Sigmoid colon (tissue), 7 donors: ENCODE results near the gene SLC20A1. TPM values are rescaled to one million over a fixed set of nuclear protein-coding genes. Genes with fewer than 3 reads are reported as not detected.

Source experiments
- DNase-seq: peaks from one replicate; pipeline ENCODE4 v3.0.0-alpha.2; 2019
- H3K27ac ChIP-seq, 4 donors: fragments of 200-600 bp; sonication (generic); one replicate each; pipeline ENCODE4 v1.5.1; 2016 to 2019; ENCODE audit warnings: mild to moderate bottlenecking in 1 of 4
- H3K27me3 ChIP-seq, 3 donors: fragments of 200-600 bp; sonication (generic); one replicate each; pipeline ENCODE4 v1.5.1; 2019; ENCODE audit warnings: mild to moderate bottlenecking in 1 of 3
- H3K36me3 ChIP-seq, 4 donors: fragments of 200-600 bp; sonication (generic); one replicate each; pipeline ENCODE4 v1.5.1; 2016 to 2019
- H3K4me1 ChIP-seq, 4 donors: fragments of 200-600 bp; sonication (generic); one replicate each; pipeline ENCODE4 v1.5.1; 2017 to 2019
- H3K4me3 ChIP-seq, 4 donors: fragments of 200-600 bp; sonication (generic); one replicate each; pipeline ENCODE4 v1.5.1; 2017 to 2019; ENCODE audit warnings: mild to moderate bottlenecking in 2 of 4, moderate library complexity in 1 of 4
- H3K9me3 ChIP-seq, 4 donors: fragments of 200-600 bp in 3 of 4; sonication (generic) in 3 of 4; one replicate each; pipeline versions ENCODE4 v1.5.1 to v1.6.1; 2013 to 2019
- EP300 ChIP-seq, 4 donors: sonication (generic); formaldehyde crosslinking; IDR thresholded peaks; one replicate each; pipeline ENCODE4 v1.6.1; 2017; ENCODE audit warnings: antibody characterized with exemption in 4 of 4
- POLR2A ChIP-seq, 2 donors: fragments of 450-650 bp; IDR thresholded peaks; one replicate each; pipeline ENCODE4 v1.6.1; 2016; ENCODE audit warnings: antibody characterized with exemption in 2 of 2, mild to moderate bottlenecking in 2 of 2, moderate library complexity in 2 of 2
- POLR2AphosphoS5 ChIP-seq, 4 donors: sonication (generic); formaldehyde crosslinking; IDR thresholded peaks; one replicate each; pipeline ENCODE4 v1.6.1; 2017; ENCODE audit warnings: antibody characterized with exemption in 4 of 4
- WGBS, 2 donors: extraction: QIAGEN DNeasy Blood & Tissue Kit; methylation state at CpG; one replicate each; pipeline ENCODE4 v1.1.7; 2013; 5-methylcytosine and 5-hydroxymethylcytosine counted together
- intact Hi-C: fragments of 100-400 bp; cut with DNase I; formaldehyde crosslinking; loops from one replicate; pipeline ENCODE4 v1.15.1; 2023
- polyA plus RNA-seq, 3 donors: library from polyadenylated mRNA; stranded (reverse); fragments of 200-250 nt; gene quantifications; one replicate each; pipeline ENCODE4 v1.2.3, GENCODE V29; 2013
- total RNA-seq, 4 donors: library from RNA; depleted of rRNA; stranded (reverse); fragments of >200 nt; gene quantifications; one replicate each; pipeline ENCODE4 v1.1.0, GENCODE V29; 2016
- TF ChIP-seq, protein P1 (sequence below), 4 experiments: fragments of 450-650 bp in 3 of 4; fragments of 200-600 bp in 1 of 4; IDR thresholded peaks; one replicate each; pipeline ENCODE4 v1.5.1; 2016 to 2019; ENCODE audit warnings: antibody characterized with exemption in 4 of 4, mild to moderate bottlenecking in 3 of 4, moderate library complexity in 2 of 4
- donor health status: healthy with polysubstance abuse.
- donor health status: Bipolar disorder and iron deficiency.
- donor health status: healthy.

Gene SLC20A1
- total and polyA plus RNA-seq, 7 donors: 11.4 to 34.9 (median 18.0) TPM

GRCh38 chr2:112602917-112603316 lies 42.8 kb upstream of the SLC20A1 start:
- no peaks in the 10 kb centered on the region for H3K9me3 ChIP-seq
- WGBS, 2 donors: 96 to 97% methylated on average over 3 of the region's 3 CpGs

GRCh38 chr2:112603731-112604130 lies 42.0 kb upstream of the SLC20A1 start:
- Histone ChIP-seq H3K36me3 (no peaks in the 10 kb centered on the region), H3K4me3 (no peak overlapping the region), H3K9me3 (no peaks in the 10 kb centered on the region), H3K27me3 (no peaks in the 10 kb centered on the region), H3K4me1 (peaks cover 0 to 11% (median 7%) of the 10 kb centered on the region in 4 donors), H3K27ac (no peak overlapping the region)
- intact Hi-C loops: no loop called here
- TF ChIP-seq POLR2AphosphoS5 (IDR thresholded peaks at IDR 0.05) (no peak), POLR2A (IDR thresholded peaks at IDR 0.05) (no peak), EP300 (IDR thresholded peaks at IDR 0.05) (no peak)
- TF ChIP-seq, protein P1, sequence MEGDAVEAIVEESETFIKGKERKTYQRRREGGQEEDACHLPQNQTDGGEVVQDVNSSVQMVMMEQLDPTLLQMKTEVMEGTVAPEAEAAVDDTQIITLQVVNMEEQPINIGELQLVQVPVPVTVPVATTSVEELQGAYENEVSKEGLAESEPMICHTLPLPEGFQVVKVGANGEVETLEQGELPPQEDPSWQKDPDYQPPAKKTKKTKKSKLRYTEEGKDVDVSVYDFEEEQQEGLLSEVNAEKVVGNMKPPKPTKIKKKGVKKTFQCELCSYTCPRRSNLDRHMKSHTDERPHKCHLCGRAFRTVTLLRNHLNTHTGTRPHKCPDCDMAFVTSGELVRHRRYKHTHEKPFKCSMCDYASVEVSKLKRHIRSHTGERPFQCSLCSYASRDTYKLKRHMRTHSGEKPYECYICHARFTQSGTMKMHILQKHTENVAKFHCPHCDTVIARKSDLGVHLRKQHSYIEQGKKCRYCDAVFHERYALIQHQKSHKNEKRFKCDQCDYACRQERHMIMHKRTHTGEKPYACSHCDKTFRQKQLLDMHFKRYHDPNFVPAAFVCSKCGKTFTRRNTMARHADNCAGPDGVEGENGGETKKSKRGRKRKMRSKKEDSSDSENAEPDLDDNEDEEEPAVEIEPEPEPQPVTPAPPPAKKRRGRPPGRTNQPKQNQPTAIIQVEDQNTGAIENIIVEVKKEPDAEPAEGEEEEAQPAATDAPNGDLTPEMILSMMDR (IDR thresholded peaks at IDR 0.05): no peak
- 86 to 92% methylated on average over 2 of the region's 2 CpGs for WGBS, 2 donors
- no peak for DNase-seq

More at GRCh38 chr2:112602917-112603316, 42.8 kb upstream of the SLC20A1 start:
- TF ChIP-seq EP300 (IDR thresholded peaks at IDR 0.05): no peak
- TF ChIP-seq POLR2AphosphoS5 (IDR thresholded peaks at IDR 0.05): no peak
- no peak for TF ChIP-seq POLR2A (IDR thresholded peaks at IDR 0.05)
- TF ChIP-seq, protein P1 (IDR thresholded peaks at IDR 0.05): no peak
- intact Hi-C loops: no loop called here
- no peak overlapping the region for H3K4me3 ChIP-seq
- no peaks in the 10 kb centered on the region for H3K27me3 ChIP-seq
- no peak overlapping the region for H3K27ac ChIP-seq
- DNase-seq: peak; percentile 9
- peaks cover 0 to 11% (median 7%) of the 10 kb centered on the region in 4 donors for H3K4me1 ChIP-seq
- H3K36me3 ChIP-seq: no peaks in the 10 kb centered on the region

GRCh38 chr2:112604952-112605351 lies 40.8 kb upstream of the SLC20A1 start:
- peak; percentile 13 for DNase-seq
- intact Hi-C loops: no loop called here
- no peak overlapping the region for H3K4me3 ChIP-seq

GRCh38 chr2:112605926-112606325 lies 39.8 kb upstream of the SLC20A1 start:
- intact Hi-C loops: no loop called here
- Histone ChIP-seq H3K4me3 (no peak overlapping the region), H3K9me3 (no peaks in the 10 kb centered on the region), H3K27ac (no peak overlapping the region), H3K27me3 (no peaks in the 10 kb centered on the region), H3K4me1 (no peaks in the 10 kb centered on the region), H3K36me3 (no peaks in the 10 kb centered on the region)
- DNase-seq: peak; percentile 35
- WGBS, 2 donors: 91 to 92% methylated on average over 5 of the region's 5 CpGs
- TF ChIP-seq, protein P1 (IDR thresholded peaks at IDR 0.05): no peak
- no peak for TF ChIP-seq EP300 (IDR thresholded peaks at IDR 0.05)
- TF ChIP-seq POLR2A (IDR thresholded peaks at IDR 0.05): no peak
- no peak for TF ChIP-seq POLR2AphosphoS5 (IDR thresholded peaks at IDR 0.05)

More at GRCh38 chr2:112604952-112605351, 40.8 kb upstream of the SLC20A1 start:
- Histone ChIP-seq H3K9me3 (no peaks in the 10 kb centered on the region), H3K27me3 (no peaks in the 10 kb centered on the region), H3K27ac (no peak overlapping the region), H3K36me3 (no peaks in the 10 kb centered on the region), H3K4me1 (peaks cover 0 to 8% (median 5%) of the 10 kb centered on the region in 4 donors)
- no peak for TF ChIP-seq EP300 (IDR thresholded peaks at IDR 0.05)
- WGBS, 2 donors: 85 to 91% methylated on average over 4 of the region's 4 CpGs

DNA sequence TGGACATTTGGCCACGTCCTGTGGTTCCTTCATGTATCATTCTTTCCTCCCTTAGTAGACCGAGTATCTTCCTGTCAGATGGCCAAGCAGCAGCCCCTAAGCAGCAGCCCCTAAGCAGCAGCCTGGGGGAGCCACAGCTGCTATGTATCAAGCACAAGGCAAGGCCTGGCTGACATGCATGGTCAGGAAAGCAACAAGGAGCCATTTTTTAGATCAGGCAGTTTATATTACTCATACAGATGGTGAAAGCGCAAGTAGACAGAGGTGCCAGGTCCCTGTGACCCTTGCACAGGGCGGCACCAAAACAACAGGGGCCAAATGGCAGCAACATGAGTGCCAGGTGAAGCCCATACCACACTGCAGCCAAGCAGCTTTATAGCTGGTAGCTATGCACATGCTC lies 39.2 kb upstream of the SLC20A1 start:
- H3K27me3 ChIP-seq: no peaks in the 10 kb centered on the region
- no peak for TF ChIP-seq EP300 (IDR thresholded peaks at IDR 0.05)
- TF ChIP-seq POLR2A (IDR thresholded peaks at IDR 0.05): no peak
- TF ChIP-seq, protein P1 (IDR thresholded peaks at IDR 0.05): no peak
- no peak for TF ChIP-seq POLR2AphosphoS5 (IDR thresholded peaks at IDR 0.05)
- peak; percentile 20 for DNase-seq
- H3K4me3 ChIP-seq: no peak overlapping the region
- no peaks in the 10 kb centered on the region for H3K4me1 ChIP-seq
- H3K9me3 ChIP-seq: no peaks in the 10 kb centered on the region
- WGBS, 2 donors: 45 to 68% methylated on average over 4 of the region's 4 CpGs
- no peak overlapping the region for H3K27ac ChIP-seq
- intact Hi-C loops: no loop called here
- H3K36me3 ChIP-seq: no peaks in the 10 kb centered on the region
